Fibroblast of mammary gland (primary cell): ENCODE measurements around the gene MS4A10.

Source experiments
- DNase-seq: peaks from one replicate; pipeline ENCODE4 v3.0.0-alpha.2; 2010; ENCODE audit warnings: low read depth
- H3K4me3 ChIP-seq: 2 replicates; pipeline ENCODE4 v1.5.1; 2011; ENCODE audit warnings: low read depth, mild to moderate bottlenecking, low read length, moderate library complexity; ENCODE audit not compliant: control insufficient read depth
- TF ChIP-seq, protein P1 (sequence below): conservative IDR thresholded peaks from 2 replicates; pipeline ENCODE4 v1.5.1; 2011; ENCODE audit warnings: low read depth, low read length, inconsistent platforms; ENCODE audit not compliant: control insufficient read depth, insufficient read depth

The MS4A10 gene

DNA sequence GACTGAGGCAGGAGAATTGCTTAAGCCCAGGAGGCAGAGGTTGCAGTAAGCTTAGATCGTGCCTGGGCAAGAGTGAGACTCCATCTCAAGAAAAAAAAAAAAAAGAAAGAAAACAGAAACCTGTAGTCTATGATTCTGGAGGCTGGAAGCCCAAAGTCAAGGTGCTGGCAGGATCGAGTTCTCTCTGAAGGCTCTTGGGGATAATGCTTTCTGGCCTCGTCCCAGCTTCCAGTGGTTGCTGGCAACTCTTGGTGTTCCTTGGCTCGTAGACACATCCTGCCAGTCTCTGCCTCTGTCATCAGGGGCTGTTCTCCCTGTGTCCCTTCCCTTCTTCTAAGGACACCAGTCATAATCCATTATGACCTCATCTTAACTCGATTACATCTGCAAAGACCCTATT lies 40.0 kb downstream of the MS4A10 start:
- TF ChIP-seq, protein P1, sequence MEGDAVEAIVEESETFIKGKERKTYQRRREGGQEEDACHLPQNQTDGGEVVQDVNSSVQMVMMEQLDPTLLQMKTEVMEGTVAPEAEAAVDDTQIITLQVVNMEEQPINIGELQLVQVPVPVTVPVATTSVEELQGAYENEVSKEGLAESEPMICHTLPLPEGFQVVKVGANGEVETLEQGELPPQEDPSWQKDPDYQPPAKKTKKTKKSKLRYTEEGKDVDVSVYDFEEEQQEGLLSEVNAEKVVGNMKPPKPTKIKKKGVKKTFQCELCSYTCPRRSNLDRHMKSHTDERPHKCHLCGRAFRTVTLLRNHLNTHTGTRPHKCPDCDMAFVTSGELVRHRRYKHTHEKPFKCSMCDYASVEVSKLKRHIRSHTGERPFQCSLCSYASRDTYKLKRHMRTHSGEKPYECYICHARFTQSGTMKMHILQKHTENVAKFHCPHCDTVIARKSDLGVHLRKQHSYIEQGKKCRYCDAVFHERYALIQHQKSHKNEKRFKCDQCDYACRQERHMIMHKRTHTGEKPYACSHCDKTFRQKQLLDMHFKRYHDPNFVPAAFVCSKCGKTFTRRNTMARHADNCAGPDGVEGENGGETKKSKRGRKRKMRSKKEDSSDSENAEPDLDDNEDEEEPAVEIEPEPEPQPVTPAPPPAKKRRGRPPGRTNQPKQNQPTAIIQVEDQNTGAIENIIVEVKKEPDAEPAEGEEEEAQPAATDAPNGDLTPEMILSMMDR: no peak
- no peak overlapping the region for H3K4me3 ChIP-seq
- DNase-seq: no peak

DNA sequence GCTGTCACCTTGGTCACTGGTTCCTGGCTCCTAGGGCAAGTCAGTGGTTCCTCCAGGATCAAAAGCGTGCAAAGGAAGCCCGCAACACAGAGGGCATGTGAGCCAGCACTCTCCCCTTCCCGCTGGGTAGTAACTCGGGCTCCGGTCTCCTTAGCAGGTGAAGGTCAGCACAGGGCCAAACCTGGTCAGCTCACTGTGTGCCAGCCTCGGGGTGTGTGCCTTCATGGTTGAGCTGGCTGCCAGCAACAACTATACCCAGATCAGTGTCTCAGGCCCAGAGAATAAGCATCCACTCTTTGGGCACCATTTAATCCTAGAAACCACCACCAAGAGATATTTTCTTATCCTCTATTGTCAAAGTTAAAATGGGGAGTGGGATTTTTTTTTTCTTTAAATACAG lies 40.7 kb downstream of the MS4A10 start:
- no peak overlapping the region for H3K4me3 ChIP-seq
- TF ChIP-seq, protein P1: no peak
- no peak for DNase-seq

DNA sequence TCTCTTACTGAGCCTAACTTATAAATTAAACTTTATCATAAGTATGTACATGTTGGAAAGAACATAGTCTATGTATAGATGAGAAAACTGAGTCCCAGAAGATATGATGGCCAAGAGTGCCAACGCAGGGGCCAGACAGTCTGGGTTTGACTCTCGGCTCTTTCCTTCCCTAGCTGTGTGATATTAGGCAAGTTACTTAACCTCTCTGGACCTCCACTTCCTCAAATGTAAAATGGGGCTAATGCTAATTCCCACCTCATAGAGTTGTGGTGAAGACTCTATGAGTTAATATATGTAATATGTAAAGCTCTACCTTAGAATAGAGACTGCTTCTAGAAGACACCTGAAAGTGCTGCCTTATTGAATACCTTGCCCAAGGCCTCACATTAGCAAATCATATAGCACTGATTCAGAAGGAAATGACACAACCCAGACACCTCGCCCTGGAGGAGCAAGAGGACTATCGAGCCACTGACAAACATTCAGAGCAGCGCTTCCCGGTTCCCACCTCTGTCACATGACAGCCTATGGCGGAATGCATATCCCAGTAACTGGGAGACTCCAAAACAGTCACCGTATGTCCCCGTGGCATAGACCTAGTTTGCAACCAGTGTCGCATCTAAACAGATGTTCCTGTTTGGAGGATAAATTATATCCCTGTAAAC lies 45.5 kb downstream of the MS4A10 start:
- H3K4me3 ChIP-seq: no peak overlapping the region
- TF ChIP-seq, protein P1: no peak

DNA sequence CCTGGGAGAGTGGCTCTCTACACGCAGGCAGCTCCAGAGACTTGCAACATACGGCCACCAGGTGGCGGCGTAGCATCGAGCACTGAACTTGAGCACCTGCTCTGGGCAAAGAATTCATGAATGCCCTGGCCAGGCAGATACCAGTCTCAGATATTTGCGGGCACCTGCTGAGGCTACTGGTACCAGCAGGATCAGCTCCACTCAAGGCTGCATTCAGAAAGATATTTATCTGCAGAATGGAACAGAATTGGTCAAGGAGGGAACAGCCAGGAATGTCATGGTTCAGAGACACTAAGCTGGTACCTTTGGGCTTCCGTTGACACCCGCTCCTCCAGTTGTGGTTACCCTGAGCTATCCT lies 46.0 kb downstream of the MS4A10 start:
- TF ChIP-seq, protein P1: peak; percentile 93
- peak; percentile 75 for DNase-seq
- H3K4me3 ChIP-seq: no peak overlapping the region

More for the DNA sequence above, 45.5 kb downstream of the MS4A10 start:
- DNase-seq: no peak

DNA sequence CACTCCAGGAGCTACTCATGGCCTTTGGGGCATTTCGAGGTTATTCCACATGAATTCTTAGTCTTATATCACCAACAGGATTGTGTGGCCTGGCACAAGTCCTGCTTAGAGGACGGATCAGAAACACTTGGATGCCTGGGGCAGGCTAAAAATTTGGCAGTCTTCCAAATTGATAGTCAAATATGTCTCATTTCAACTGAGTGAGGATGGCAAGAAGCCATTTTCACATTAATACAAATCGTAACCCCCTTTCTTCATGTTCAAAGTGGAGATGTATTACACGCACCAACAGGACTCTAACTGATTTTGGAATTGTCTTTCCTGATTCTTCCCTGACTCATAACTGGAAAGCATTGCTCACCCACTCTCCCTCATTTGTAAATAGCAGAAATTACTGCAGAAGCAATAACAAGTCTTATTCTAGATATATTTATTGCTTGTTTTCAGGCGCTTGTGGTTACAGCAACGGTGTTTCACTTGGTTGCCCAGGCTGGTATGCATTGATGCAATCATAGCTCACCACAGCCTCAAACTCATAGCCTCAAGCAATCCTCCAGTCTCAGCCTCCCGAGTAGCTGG lies 46.5 kb downstream of the MS4A10 start:
- no peak overlapping the region for H3K4me3 ChIP-seq
- DNase-seq: peak; percentile 73
- TF ChIP-seq, protein P1: no peak

DNA sequence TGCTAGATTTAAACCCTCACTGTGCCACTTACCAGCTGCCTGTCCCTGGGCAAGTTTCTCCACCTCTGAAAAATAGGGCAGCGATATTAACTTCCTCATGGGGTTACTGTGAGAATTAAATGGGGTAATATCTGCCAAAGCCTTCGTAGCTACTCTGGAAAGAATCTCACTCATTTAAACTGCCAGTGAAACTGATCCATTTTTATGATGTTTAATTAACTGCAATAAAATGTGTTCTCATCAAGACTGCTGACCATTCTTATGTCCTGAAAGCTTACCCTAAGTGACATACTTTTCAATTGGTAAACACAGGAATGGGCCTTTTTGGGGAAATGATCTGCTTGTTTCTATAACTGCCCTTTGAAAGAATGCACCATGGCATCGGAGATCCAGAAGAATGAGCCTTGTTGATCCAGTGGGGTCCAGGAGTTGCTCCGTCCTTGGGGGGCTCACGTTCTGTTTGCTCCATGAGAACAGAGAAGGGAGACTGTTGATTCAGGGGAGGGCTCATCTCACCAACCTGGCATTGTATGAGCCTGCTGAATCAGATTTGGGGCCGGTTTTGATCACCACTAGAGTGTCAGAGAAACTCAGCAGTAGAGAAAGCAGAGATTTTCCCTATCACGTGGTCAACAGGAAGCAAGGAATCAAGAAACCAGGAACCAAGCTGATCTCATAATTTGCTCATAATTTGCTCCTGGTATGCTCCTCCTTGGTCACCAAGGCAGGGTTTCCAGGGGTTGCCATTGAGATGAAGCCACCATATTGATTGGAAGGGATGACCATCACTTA lies 49.8 kb downstream of the MS4A10 start:
- TF ChIP-seq, protein P1: no peak
- DNase-seq: peak; percentile 26
- H3K4me3 ChIP-seq: no peak overlapping the region

DNA sequence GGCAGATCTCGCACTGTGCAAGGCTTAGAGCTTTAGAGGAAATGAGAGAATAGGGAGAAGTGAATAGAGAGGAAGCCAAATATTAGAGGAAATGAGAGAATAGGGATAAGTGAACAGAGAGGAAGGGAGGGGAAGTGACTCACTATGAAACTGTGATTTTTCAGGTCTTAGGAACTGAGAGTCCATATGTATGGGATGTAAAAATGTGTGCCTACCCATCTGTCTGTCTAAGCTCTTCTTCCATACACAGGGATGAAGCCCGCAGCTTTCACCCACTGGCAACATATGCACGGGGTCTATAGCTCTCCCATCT lies 50.4 kb downstream of the MS4A10 start:
- H3K4me3 ChIP-seq: no peak overlapping the region
- TF ChIP-seq, protein P1: no peak
- DNase-seq: peak; percentile 58
